ENCODE measurements around the gene HMCN1. TPM values are rescaled to one million over a fixed set of nuclear protein-coding genes. Genes with fewer than 3 reads are reported as not detected.
"Not testable (repeated sequence)": the region's sequence is repeated elsewhere in the genome, so short reads cannot be mapped to it uniquely, and the experiment has no call there.

The HMCN1 gene
- total RNA-seq, 1 experiment from 2014 or later = 1.2 TPM

GRCh38 chr1:185739967-185740366 lies 5.8 kb downstream of the HMCN1 start:
- no peak for DNase-seq (ENCODE audit: extremely low read depth, low read depth)

GRCh38 chr1:185741551-185741950 lies 7.4 kb downstream of the HMCN1 start:
- no peak for DNase-seq (ENCODE audit: extremely low read depth, low read depth)

- no peak for DNase-seq (ENCODE audit: extremely low read depth, low read depth)
Observed at GRCh38 chr1:185742403-185742802, 8.2 kb downstream of the HMCN1 start.

- DNase-seq (ENCODE audit: extremely low read depth, low read depth) = no peak
Observed at GRCh38 chr1:185745165-185745564, 11.0 kb downstream of the HMCN1 start.

- no peak for DNase-seq (ENCODE audit: extremely low read depth, low read depth)
Observed at GRCh38 chr1:185759061-185759460, 24.9 kb downstream of the HMCN1 start.

- DNase-seq (ENCODE audit: extremely low read depth, low read depth) = no peak
Observed at GRCh38 chr1:185761841-185762240, 27.6 kb downstream of the HMCN1 start.

GRCh38 chr1:185767508-185768120 lies 33.4 kb downstream of the HMCN1 start:
- DNase-seq (ENCODE audit: extremely low read depth, low read depth) = no peak

GRCh38 chr1:185768371-185768770 lies 34.2 kb downstream of the HMCN1 start:
- no peak for DNase-seq (ENCODE audit: extremely low read depth, low read depth)

GRCh38 chr1:185769136-185769535 lies 34.9 kb downstream of the HMCN1 start:
- DNase-seq (ENCODE audit: extremely low read depth, low read depth) = no peak

GRCh38 chr1:185774394-185774793 lies 40.2 kb downstream of the HMCN1 start:
- DNase-seq (ENCODE audit: extremely low read depth, low read depth) = no peak

- no peak for DNase-seq (ENCODE audit: extremely low read depth, low read depth)
Observed at GRCh38 chr1:185775501-185775900, 41.3 kb downstream of the HMCN1 start.

GRCh38 chr1:185776522-185776921 lies 42.3 kb downstream of the HMCN1 start:
- DNase-seq (ENCODE audit: extremely low read depth, low read depth) = no peak

- not testable (repeated sequence) for DNase-seq (ENCODE audit: extremely low read depth, low read depth)
Observed at GRCh38 chr1:185783860-185784259, 49.7 kb downstream of the HMCN1 start.

GRCh38 chr1:185785586-185785985 lies 51.4 kb downstream of the HMCN1 start:
- no peak for DNase-seq (ENCODE audit: extremely low read depth, low read depth)

- DNase-seq (ENCODE audit: extremely low read depth, low read depth) = no peak
Observed at GRCh38 chr1:185786524-185786923, 52.3 kb downstream of the HMCN1 start.

GRCh38 chr1:185787238-185787637 lies 53.0 kb downstream of the HMCN1 start:
- no peak for DNase-seq (ENCODE audit: extremely low read depth, low read depth)

GRCh38 chr1:185788386-185788785 lies 54.2 kb downstream of the HMCN1 start:
- DNase-seq (ENCODE audit: extremely low read depth, low read depth) = no peak

GRCh38 chr1:185789501-185790193 lies 55.5 kb downstream of the HMCN1 start:
- DNase-seq (ENCODE audit: extremely low read depth, low read depth) = no peak

GRCh38 chr1:185790194-185790735 lies 56.1 kb downstream of the HMCN1 start:
- no peak for DNase-seq (ENCODE audit: extremely low read depth, low read depth)

GRCh38 chr1:185792040-185792439 lies 57.8 kb downstream of the HMCN1 start:
- DNase-seq (ENCODE audit: extremely low read depth, low read depth) = no peak

- not testable (repeated sequence) for DNase-seq (ENCODE audit: extremely low read depth, low read depth)
Observed at GRCh38 chr1:185794495-185794894, 60.3 kb downstream of the HMCN1 start.

GRCh38 chr1:185795181-185795580 lies 61.0 kb downstream of the HMCN1 start:
- no peak for DNase-seq (ENCODE audit: extremely low read depth, low read depth)
